ENCODE data around the gene GDF2.

- TF ChIP-seq CTCF (IDR thresholded peaks at IDR 0.05; ENCODE audit: borderline replicate concordance, extremely low read depth, low read length, poor library complexity, severe bottlenecking) (no peak), EZH2 (IDR thresholded peaks at IDR 0.05; ENCODE audit: borderline replicate concordance, low read depth, low read length, severe bottlenecking) (no peak)
These were observed 35.7 kb downstream of the GDF2 start for GRCh38 chr10:47357911-47358310.

Measured in DND-41 (cell line).